Calu3 (cell line): ENCODE measurements around the gene CLCN1. TPM values are rescaled to one million over a fixed set of nuclear protein-coding genes. Genes with fewer than 3 reads are reported as not detected.

ENCODE experiments used
- BruUV-seq: library from RNA; stranded (reverse); fragments of 400-500 nt; replicated peaks from 2 replicates; lab custom pipeline; 2021; lab: Mats Ljungman, UMichigan
- CTCF ChIA-PET: fragments of 300-600 bp; sonication (Branson Sonifier 250); formaldehyde crosslinking; loops from one replicate; lab custom pipeline; 2022; ENCODE audit warnings: antibody characterized with exemption; lab: Charles Lee
- DNase-seq: peaks from one replicate; pipeline ENCODE4 v3.0.0; 2022
- H3K27ac Mint-ChIP-seq: one replicate; pipeline ENCODE4 v1.8.0; 2022; ENCODE audit warnings: mixed read lengths; ENCODE audit not compliant: unreplicated experiment
- H3K27me3 Mint-ChIP-seq: one replicate; pipeline ENCODE4 v1.8.0; 2022; ENCODE audit warnings: mixed read lengths; ENCODE audit not compliant: unreplicated experiment
- H3K36me3 Mint-ChIP-seq: one replicate; pipeline ENCODE4 v1.8.0; 2022; ENCODE audit warnings: mild to moderate bottlenecking, moderate library complexity, mixed read lengths; ENCODE audit not compliant: insufficient read depth, unreplicated experiment
- H3K4me1 Mint-ChIP-seq: one replicate; pipeline ENCODE4 v1.8.0; 2022; ENCODE audit warnings: mild to moderate bottlenecking, low read depth, mixed read lengths; ENCODE audit not compliant: unreplicated experiment
- H3K4me3 Mint-ChIP-seq: one replicate; pipeline ENCODE4 v1.8.0; 2022; ENCODE audit warnings: mild to moderate bottlenecking, low read depth, moderate library complexity, mixed read lengths; ENCODE audit not compliant: unreplicated experiment
- H3K9me3 Mint-ChIP-seq: one replicate; pipeline ENCODE4 v1.8.0; 2022; ENCODE audit warnings: low read depth, mixed read lengths; ENCODE audit not compliant: unreplicated experiment
- intact Hi-C: fragments of 100-400 bp; cut with micrococcal nuclease; formaldehyde crosslinking; loops from one replicate; pipeline ENCODE4 v1.10.0; 2022; ENCODE audit not compliant: unreplicated experiment
- total RNA-seq: library from RNA; stranded (reverse); gene quantifications from 2 replicates; pipeline ENCODE4 v1.2.3, GENCODE V29; 2022
- TF ChIP-seq, protein P1 (sequence below): fragments of 200-600 bp; IDR thresholded peaks from one replicate; pipeline ENCODE4 v1.8.0; 2022; ENCODE audit warnings: antibody characterized with exemption; ENCODE audit not compliant: unreplicated experiment

The CLCN1 gene
- total RNA-seq, 1 experiment from 2014 or later = 0.61 TPM

DNA sequence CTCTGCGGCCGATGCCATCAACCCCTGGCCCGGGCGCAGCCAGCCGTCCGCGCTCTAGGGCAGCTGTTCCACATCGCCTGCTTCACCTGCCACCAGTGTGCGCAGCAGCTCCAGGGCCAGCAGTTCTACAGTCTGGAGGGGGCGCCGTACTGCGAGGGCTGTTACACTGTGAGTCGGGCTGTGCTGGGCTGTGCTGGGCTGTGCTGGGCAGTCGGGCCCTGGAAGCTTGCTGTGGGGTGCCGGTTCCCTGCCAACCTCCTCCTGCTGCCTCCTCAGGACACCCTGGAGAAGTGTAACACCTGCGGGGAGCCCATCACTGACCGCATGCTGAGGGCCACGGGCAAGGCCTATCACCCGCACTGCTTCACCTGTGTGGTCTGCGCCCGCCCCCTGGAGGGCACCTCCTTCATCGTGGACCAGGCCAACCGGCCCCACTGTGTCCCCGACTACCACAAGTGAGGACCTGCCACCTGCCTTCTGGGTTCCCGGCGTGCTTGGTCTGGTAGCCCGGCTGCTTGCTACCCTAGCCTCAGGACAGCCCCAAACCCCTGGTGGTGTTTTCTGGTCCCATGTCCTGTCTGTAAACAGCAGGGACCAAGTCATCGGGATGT is 72.7 kb downstream of the CLCN1 start:
- Mint-ChIP-seq H3K9me3 (no peaks in the 10 kb centered on the region), H3K27ac (no peak overlapping the region), H3K4me3 (no peak overlapping the region), H3K4me1 (no peaks in the 10 kb centered on the region), H3K36me3 (peaks cover 43% of the 10 kb centered on the region), H3K27me3 (no peaks in the 10 kb centered on the region)
- DNase-seq = no peak
- TF ChIP-seq, protein P1, sequence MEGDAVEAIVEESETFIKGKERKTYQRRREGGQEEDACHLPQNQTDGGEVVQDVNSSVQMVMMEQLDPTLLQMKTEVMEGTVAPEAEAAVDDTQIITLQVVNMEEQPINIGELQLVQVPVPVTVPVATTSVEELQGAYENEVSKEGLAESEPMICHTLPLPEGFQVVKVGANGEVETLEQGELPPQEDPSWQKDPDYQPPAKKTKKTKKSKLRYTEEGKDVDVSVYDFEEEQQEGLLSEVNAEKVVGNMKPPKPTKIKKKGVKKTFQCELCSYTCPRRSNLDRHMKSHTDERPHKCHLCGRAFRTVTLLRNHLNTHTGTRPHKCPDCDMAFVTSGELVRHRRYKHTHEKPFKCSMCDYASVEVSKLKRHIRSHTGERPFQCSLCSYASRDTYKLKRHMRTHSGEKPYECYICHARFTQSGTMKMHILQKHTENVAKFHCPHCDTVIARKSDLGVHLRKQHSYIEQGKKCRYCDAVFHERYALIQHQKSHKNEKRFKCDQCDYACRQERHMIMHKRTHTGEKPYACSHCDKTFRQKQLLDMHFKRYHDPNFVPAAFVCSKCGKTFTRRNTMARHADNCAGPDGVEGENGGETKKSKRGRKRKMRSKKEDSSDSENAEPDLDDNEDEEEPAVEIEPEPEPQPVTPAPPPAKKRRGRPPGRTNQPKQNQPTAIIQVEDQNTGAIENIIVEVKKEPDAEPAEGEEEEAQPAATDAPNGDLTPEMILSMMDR = no peak
- no TSS peak for BruUV-seq
- CTCF ChIA-PET = interaction anchor here (1.1 kb wide), 1 partner anchor 33 kb away, joined by 3 read pairs; no protein-coding TSS in a partner anchor
- intact Hi-C loops = no loop called here

DNA sequence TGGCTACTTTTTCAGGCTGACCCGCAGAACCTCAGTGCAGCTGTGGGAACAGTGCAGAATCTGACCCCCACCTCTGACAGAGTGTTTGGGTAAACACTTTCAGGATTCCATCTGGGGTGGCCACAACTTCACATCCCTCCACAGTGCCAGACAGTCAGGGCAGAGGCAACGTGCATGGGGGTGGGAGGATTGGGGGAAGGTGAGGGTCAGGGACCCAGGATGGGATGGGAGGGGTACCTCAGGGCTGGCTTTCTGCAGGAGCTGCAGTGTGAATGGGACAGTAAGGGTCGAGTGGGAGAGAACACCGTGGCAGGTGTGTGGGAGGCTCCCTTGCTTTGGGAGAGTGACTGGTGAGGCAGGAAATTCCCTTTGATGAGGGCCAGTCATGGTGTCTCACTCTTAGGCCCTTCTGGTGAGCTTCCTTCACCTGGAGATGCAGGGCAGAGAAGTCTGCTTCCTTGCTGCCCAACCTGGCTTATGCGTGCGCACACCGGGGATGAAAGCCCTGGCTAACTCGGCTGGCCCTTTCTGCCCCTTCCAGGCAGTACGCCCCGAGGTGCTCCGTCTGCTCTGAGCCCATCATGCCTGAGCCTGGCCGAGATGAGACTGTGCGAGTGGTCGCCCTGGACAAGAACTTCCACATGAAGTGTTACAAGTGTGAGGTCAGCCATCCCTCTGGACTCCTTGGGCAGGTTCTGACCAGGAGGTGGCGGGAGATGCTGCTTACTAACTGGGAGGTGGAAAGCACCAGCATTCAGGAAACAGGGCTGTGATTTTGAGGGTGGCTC is 73.6 kb downstream of the CLCN1 start:
- Mint-ChIP-seq H3K27ac (no peak overlapping the region), H3K4me1 (no peaks in the 10 kb centered on the region), H3K27me3 (no peaks in the 10 kb centered on the region), H3K9me3 (no peaks in the 10 kb centered on the region), H3K36me3 (peaks cover 47% of the 10 kb centered on the region), H3K4me3 (no peak overlapping the region)
- no peak for DNase-seq
- intact Hi-C loops = no loop called here
- BruUV-seq = no TSS peak
- TF ChIP-seq, protein P1 = no peak
- CTCF ChIA-PET = no interaction called here

DNA sequence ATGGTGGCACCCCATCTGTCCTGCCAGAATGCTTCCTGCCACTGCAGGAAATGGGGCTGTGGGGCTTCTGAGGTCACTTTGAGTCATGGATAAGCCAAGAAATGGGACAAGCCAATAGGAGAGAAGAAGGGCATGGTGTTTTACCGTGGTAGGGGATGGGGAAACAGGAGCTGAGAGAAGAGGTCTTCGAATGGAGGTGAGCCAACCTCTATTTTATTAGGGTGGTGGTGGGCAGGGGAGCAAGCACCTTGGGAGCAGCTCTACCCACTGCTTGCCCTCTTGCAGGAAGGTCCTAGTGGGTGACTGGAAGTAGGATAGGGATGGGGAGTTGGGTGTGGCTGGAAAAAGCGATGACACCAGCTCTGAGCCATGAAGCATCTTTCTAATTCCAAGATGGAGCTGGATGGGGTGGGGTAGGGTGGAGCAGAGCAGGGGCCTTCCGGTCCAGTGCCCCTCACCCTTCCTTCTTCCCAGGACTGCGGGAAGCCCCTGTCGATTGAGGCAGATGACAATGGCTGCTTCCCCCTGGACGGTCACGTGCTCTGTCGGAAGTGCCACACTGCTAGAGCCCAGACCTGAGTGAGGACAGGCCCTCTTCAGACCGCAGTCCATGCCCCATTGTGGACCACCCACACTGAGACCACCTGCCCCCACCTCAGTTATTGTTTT is 74.3 kb downstream of the CLCN1 start:
- no peak overlapping the region for H3K4me3 Mint-ChIP-seq
- H3K27me3 Mint-ChIP-seq = no peaks in the 10 kb centered on the region
- DNase-seq = no peak
- CTCF ChIA-PET = no interaction called here
- BruUV-seq = TSS peak; percentile 48
- TF ChIP-seq, protein P1 = no peak
- H3K27ac Mint-ChIP-seq = no peak overlapping the region
- H3K36me3 Mint-ChIP-seq = peaks cover 52% of the 10 kb centered on the region
- intact Hi-C loops = no loop called here
- no peaks in the 10 kb centered on the region for H3K4me1 Mint-ChIP-seq
- no peaks in the 10 kb centered on the region for H3K9me3 Mint-ChIP-seq

DNA sequence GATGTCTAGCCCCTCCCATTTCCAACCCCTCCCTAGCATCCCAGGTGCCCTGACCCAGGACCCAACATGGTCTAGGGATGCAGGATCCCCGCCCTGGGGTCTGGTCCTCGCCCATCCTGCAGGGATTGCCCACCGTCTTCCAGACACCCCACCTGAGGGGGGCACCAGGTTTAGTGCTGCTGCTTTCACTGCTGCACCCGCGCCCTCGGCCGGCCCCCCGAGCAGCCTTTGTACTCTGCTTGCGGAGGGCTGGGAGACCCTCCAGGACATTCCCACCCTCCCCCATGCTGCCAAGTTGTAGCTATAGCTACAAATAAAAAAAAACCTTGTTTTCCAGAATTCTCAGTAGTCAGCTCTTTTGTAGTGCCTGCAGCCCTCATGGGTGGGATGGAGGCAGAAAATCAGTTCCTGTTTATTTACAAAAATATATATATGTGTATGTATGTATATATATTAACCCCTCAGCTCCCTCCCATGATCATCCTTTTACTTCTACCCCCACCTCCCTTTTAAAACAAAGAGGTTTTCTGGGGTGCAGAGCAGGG is 74.9 kb downstream of the CLCN1 start:
- no peaks in the 10 kb centered on the region for H3K27me3 Mint-ChIP-seq
- CTCF ChIA-PET = no interaction called here
- no peaks in the 10 kb centered on the region for H3K9me3 Mint-ChIP-seq
- no peaks in the 10 kb centered on the region for H3K4me1 Mint-ChIP-seq
- BruUV-seq = no TSS peak
- TF ChIP-seq, protein P1 = no peak
- peaks cover 54% of the 10 kb centered on the region for H3K36me3 Mint-ChIP-seq
- no peak overlapping the region for H3K4me3 Mint-ChIP-seq
- H3K27ac Mint-ChIP-seq = no peak overlapping the region
- intact Hi-C loops = no loop called here
- no peak for DNase-seq
